NCI-H146 treated with DMSO at 0.1 percent for 48 hours (cell line): ENCODE measurements around the gene GPR158.
"Not testable (repeated sequence)": the region's sequence is repeated elsewhere in the genome, so short reads cannot be mapped to it uniquely, and the experiment has no call there.

Experiments used
- DNase-seq: peaks from one replicate; lab custom pipeline; 2025; ENCODE audit not compliant: unreplicated experiment; lab: John Stamatoyannopoulos, UW

Gene GPR158

GRCh38 chr10:25300073-25300472 is 125.3 kb downstream of the GPR158 start:
- no peak for DNase-seq

GRCh38 chr10:25304606-25305005 is 129.8 kb downstream of the GPR158 start:
- no peak for DNase-seq

- no peak for DNase-seq
These were observed 131.6 kb downstream of the GPR158 start for GRCh38 chr10:25306386-25306785.

GRCh38 chr10:25308278-25308677 is 133.5 kb downstream of the GPR158 start:
- DNase-seq: no peak

- DNase-seq: not testable (repeated sequence)
These were observed 142.9 kb downstream of the GPR158 start for GRCh38 chr10:25317596-25318211.

- no peak for DNase-seq
These were observed 152.5 kb downstream of the GPR158 start for GRCh38 chr10:25327273-25327672.

- no peak for DNase-seq
These were observed 153.6 kb downstream of the GPR158 start for GRCh38 chr10:25328361-25328760.

GRCh38 chr10:25329587-25329986 is 154.8 kb downstream of the GPR158 start:
- not testable (repeated sequence) for DNase-seq

GRCh38 chr10:25334445-25334844 is 159.6 kb downstream of the GPR158 start:
- DNase-seq: no peak

- DNase-seq: no peak
These were observed 161.5 kb downstream of the GPR158 start for GRCh38 chr10:25336330-25336729.

- DNase-seq: no peak
These were observed 163.5 kb downstream of the GPR158 start for GRCh38 chr10:25338271-25338670.

- no peak for DNase-seq
These were observed 165.2 kb downstream of the GPR158 start for GRCh38 chr10:25339966-25340365.

GRCh38 chr10:25349520-25349919 is 174.7 kb downstream of the GPR158 start:
- DNase-seq: no peak

- no peak for DNase-seq
These were observed 181.8 kb downstream of the GPR158 start for GRCh38 chr10:25356609-25357008.

- no peak for DNase-seq
These were observed 182.5 kb downstream of the GPR158 start for GRCh38 chr10:25357269-25357668.

GRCh38 chr10:25382029-25382810 is 207.4 kb downstream of the GPR158 start:
- no peak for DNase-seq

GRCh38 chr10:25382901-25383300 is 208.1 kb downstream of the GPR158 start:
- not testable (repeated sequence) for DNase-seq

- no peak for DNase-seq
These were observed 208.9 kb downstream of the GPR158 start for GRCh38 chr10:25383686-25384085.

GRCh38 chr10:25384618-25385017 is 209.8 kb downstream of the GPR158 start:
- no peak for DNase-seq

GRCh38 chr10:25388188-25388861 is 213.5 kb downstream of the GPR158 start:
- DNase-seq: no peak

- DNase-seq: no peak
These were observed 214.0 kb downstream of the GPR158 start for GRCh38 chr10:25388862-25389206.

GRCh38 chr10:25390733-25391132 is 215.9 kb downstream of the GPR158 start:
- no peak for DNase-seq
